HL-60 (cell line): ENCODE data around the gene ENPP1.
"Not testable (repeated sequence)": the region's sequence is repeated elsewhere in the genome, so short reads cannot be mapped to it uniquely, and the experiment has no call there.

Experiments
- CTCF ChIP-seq: IDR thresholded peaks from one replicate; pipeline ENCODE4 v1.5.1; 2011; ENCODE audit warnings: low read length, control low read depth, inconsistent platforms; ENCODE audit not compliant: insufficient read depth
- POLR2AphosphoS5 ChIP-seq: IDR thresholded peaks from 2 replicates; pipeline ENCODE4 v1.6.1; 2012; ENCODE audit warnings: low read depth

GRCh38 chr6:131903734-131904133 lies 95.9 kb downstream of the ENPP1 start:
- not testable (repeated sequence) for TF ChIP-seq CTCF, POLR2AphosphoS5
